GM21619 (cell line): Measurements from ENCODE around the gene PPP6R1.

ENCODE experiments used
- ATAC-seq: cut with Tn5 transposase; IDR thresholded peaks from one replicate; pipeline ENCODE4 v1.9.1; 2021; ENCODE audit not compliant: unreplicated experiment

PPP6R1 gene

DNA sequence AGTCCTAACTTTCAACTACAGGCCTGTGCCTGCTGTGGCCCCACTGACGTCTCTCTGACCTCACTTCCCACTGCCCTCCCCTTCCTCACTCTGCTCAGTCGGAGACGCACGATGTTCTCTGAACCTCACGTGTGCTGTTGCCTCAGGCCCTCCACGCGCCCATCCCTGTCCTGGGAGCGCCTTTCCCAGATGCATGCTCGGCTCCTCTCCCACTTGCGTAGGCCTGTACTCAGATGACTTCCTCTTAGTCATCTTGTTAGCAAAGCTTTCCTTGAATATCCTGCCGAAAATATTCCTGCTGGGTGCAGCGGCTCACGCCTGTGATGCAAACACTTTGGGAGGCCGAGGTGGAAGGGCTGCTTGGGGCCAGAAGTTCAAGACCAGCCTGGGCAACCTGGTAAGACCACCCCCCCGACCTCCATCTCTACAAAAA, 69.4 kb downstream of the PPP6R1 start:
- no peak for ATAC-seq

DNA sequence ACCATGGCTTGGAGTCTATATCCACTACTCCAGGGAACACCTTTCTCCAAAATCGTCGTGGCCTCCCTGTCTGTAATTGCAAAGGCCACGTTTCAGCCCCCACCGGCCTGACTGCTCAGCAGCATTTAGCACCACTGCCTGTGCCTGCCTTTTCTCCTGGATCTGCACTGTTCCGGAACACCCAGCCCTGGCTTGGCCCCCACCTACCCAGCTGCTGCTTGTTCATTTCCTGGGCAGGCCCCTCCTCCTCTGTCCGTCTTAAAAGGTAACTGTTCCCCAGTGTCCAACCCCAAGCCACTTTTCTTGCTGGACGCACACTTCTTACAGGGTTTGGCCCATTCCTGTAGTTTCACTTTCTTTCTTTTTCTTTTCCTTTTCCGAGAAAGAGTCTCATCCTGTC, 70.2 kb downstream of the PPP6R1 start:
- no peak for ATAC-seq

DNA sequence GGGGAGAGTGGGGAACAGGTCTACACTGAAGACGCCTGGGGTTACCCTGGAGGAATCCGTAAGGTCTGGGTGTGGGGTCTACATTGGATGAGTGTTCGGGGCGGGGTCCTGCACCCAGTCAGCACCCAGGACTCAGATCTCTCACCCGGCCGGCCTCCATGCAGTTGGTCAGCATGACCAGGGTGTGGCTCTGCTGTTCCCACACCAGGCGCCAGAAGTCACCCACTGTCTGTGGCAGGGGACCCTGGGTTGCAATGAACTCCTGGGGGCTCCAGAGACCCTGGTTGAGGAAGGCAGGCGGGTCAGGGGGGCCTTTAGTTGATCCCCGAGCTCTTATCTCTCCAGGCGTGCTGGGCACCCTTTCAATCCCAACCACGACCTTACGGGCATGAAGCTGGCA, 72.7 kb downstream of the PPP6R1 start:
- ATAC-seq, result no peak

DNA sequence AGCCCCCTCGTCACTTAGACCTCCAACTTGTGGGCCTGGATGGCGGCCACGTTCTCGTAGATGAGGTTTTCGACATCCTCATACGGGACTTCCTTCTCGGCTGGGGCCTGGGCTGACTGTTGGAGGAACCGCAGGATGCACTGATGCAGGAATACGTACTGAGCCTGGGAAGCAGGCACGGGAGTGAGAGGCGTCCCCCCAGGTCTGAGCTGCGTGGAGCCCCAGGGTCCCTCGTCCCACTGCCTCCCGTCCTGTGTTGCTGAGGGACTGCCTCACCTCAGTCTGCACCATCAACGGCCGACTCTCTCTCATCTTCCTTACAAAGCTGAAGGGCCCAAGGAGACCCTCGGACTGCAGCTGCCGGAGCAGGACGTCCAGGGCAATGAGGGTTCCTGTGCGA, 77.1 kb downstream of the PPP6R1 start:
- ATAC-seq, result no peak
